A673 (cell line): Measurements from ENCODE around the gene PALD1.

Experiments used
- CTCF ChIP-seq: fragments of 300-800, 200-600 bp; sonication (generic); conservative IDR thresholded peaks from 2 replicates; pipeline ENCODE4 v1.5.1; 2017; ENCODE audit warnings: low read depth, mild to moderate bottlenecking, antibody characterized with exemption, low read length, moderate library complexity, mixed read lengths
- EZH2 ChIP-seq: fragments of 200-600 bp; sonication (generic); IDR thresholded peaks from 2 replicates; pipeline ENCODE4 v1.6.1; 2017; ENCODE audit warnings: borderline replicate concordance, low read depth, mild to moderate bottlenecking, mixed read lengths, antibody characterized with exemption, low read length; ENCODE audit not compliant: poor library complexity, severe bottlenecking

GRCh38 chr10:70448236-70448635 lies 30.3 kb upstream of the PALD1 start:
- TF ChIP-seq CTCF (no peak), EZH2 (no peak)
